GM12878 (cell line): ENCODE results near the gene MAD1L1. TPM values are rescaled to one million over a fixed set of nuclear protein-coding genes. Genes with fewer than 3 reads are reported as not detected.

Experiments used
- ATAC-seq: fragments of 200-7000 bp; cut with Tn5 transposase; 3 replicates; pipeline ENCODE4 v1.9.1; 2020; ENCODE audit warnings: mild to moderate bottlenecking, moderate library complexity
- BruUV-seq: library from RNA; stranded (reverse); fragments of 400-500 nt; replicated peaks from 2 replicates; lab custom pipeline; 2021; lab: Mats Ljungman, UMichigan
- CTCF ChIA-PET: fragments of 300-600 bp; sonication (Branson Sonifier 250); formaldehyde crosslinking; extraction: SDS; loops from one replicate; lab custom pipeline; 2021; ENCODE audit warnings: inconsistent platforms; lab: Yijun Ruan, JAX
- POLR2A ChIA-PET: fragments of 350-600 bp; formaldehyde crosslinking; extraction: SDS; loops from one replicate; lab custom pipeline; 2021; ENCODE audit warnings: inconsistent platforms; lab: Charles Lee
- RAD21 ChIA-PET: fragments of 300-600 bp; sonication (Branson Sonifier 250); formaldehyde crosslinking; loops from one replicate; lab custom pipeline; 2023; ENCODE audit warnings: antibody characterized with exemption; ENCODE audit not compliant: unreplicated experiment; lab: Charles Lee
- SMC1A ChIA-PET: fragments of 300-600 bp; sonication (Branson Sonifier 250); formaldehyde crosslinking; loops from one replicate; lab custom pipeline; 2023; ENCODE audit not compliant: unreplicated experiment, uncharacterized antibody; lab: Charles Lee
- DNase-seq: peaks from one replicate; pipeline ENCODE4 v3.0.0-alpha.2; 2011; ENCODE audit warnings: low read depth, low spot score
- FAIRE-seq: peaks from 3 replicates; lab custom pipeline; 2011; peaks lifted over from hg19 to GRCh38; lab: Jason Lieb, UNC
- H2AFZ ChIP-seq: 2 replicates; pipeline ENCODE4 v1.6.0; 2011; ENCODE audit warnings: low read depth, low read length, control low read depth; ENCODE audit not compliant: control insufficient read depth
- H3K27ac ChIP-seq: 2 replicates; pipeline ENCODE4 v1.5.1; 2011; ENCODE audit warnings: control low read depth; ENCODE audit not compliant: control insufficient read depth, insufficient read depth
- H3K27me3 ChIP-seq, 2 experiments: replicated peaks in 1 of 2; 2 replicates each; pipeline versions ENCODE4 v1.6.0 to v1.6.1; 2011; ENCODE audit warnings: low read length in 1 of 2; ENCODE audit not compliant: control insufficient read depth in 2 of 2, insufficient read depth in 2 of 2
- H3K36me3 ChIP-seq, 2 experiments: 2 replicates each; pipeline ENCODE4 v1.5.1; 2011; ENCODE audit warnings: low read length in 1 of 2; ENCODE audit not compliant: control insufficient read depth in 2 of 2, insufficient read depth in 2 of 2
- H3K4me1 ChIP-seq: 2 replicates; pipeline ENCODE4 v1.6.1; 2011; ENCODE audit warnings: mild to moderate bottlenecking, low read length, moderate library complexity, mixed read lengths; ENCODE audit not compliant: control insufficient read depth, insufficient read depth
- H3K4me2 ChIP-seq: 2 replicates; pipeline ENCODE4 v1.6.0; 2011; ENCODE audit warnings: control low read depth; ENCODE audit not compliant: control insufficient read depth, insufficient read depth
- H3K4me3 ChIP-seq: fragments of 200-600 bp; sonication (generic); 2 replicates; pipeline ENCODE4 v1.5.1; 2016
- H3K79me2 ChIP-seq: 2 replicates; pipeline ENCODE4 v1.6.0; 2011; ENCODE audit warnings: low read length; ENCODE audit not compliant: control insufficient read depth, insufficient read depth
- H3K9ac ChIP-seq: 2 replicates; pipeline ENCODE4 v1.8.0; 2011; ENCODE audit warnings: low read length, control low read depth, mixed read lengths; ENCODE audit not compliant: control insufficient read depth, insufficient read depth
- H3K9me3 ChIP-seq: replicated peaks from 3 replicates; pipeline ENCODE4 v1.5.1; 2011; ENCODE audit warnings: mild to moderate bottlenecking, low read length; ENCODE audit not compliant: control insufficient read depth, insufficient read depth
- H4K20me1 ChIP-seq: 2 replicates; pipeline ENCODE4 v1.6.0; 2011; ENCODE audit not compliant: control insufficient read depth, insufficient read depth
- CHD2 ChIP-seq: IDR thresholded peaks from 2 replicates; pipeline ENCODE4 v1.6.1; 2011; ENCODE audit warnings: low read depth, low read length, improper control_type of control experiment, borderline replicate concordance
- EED ChIP-seq: sonication (generic); IDR thresholded peaks from 2 replicates; pipeline ENCODE4 v1.6.1; 2016; ENCODE audit warnings: antibody characterized with exemption, low read depth
- EGR1 ChIP-seq, 2 experiments: IDR thresholded peaks; 1 replicate in 1 of 2; 2 replicates in 1 of 2; pipeline ENCODE4 v1.6.1; 2011 to 2012; ENCODE audit warnings: low read depth in 2 of 2, low read length in 2 of 2, borderline replicate concordance in 1 of 2, mild to moderate bottlenecking in 1 of 2, moderate library complexity in 1 of 2
- ESRRA ChIP-seq: IDR thresholded peaks from 2 replicates; pipeline ENCODE4 v1.6.1; 2012; ENCODE audit warnings: mild to moderate bottlenecking, low read length, improper control_type of control experiment
- FOXM1 ChIP-seq: IDR thresholded peaks from 2 replicates; pipeline ENCODE4 v1.6.1; 2012; ENCODE audit warnings: low read depth, mild to moderate bottlenecking, inconsistent platforms, low read length, moderate library complexity
- JUND ChIP-seq: IDR thresholded peaks from 2 replicates; pipeline ENCODE4 v1.6.1; 2012; ENCODE audit warnings: low read depth, mild to moderate bottlenecking, low read length, improper control_type of control experiment, moderate library complexity
- MEF2A ChIP-seq: IDR thresholded peaks from 2 replicates; pipeline ENCODE4 v1.6.1; 2011; ENCODE audit warnings: low read depth, mild to moderate bottlenecking, low read length, moderate library complexity; ENCODE audit not compliant: insufficient read depth
- MTA3 ChIP-seq: IDR thresholded peaks from 2 replicates; pipeline ENCODE4 v1.6.1; 2012; ENCODE audit warnings: low read length, inconsistent platforms, borderline replicate concordance
- MXI1 ChIP-seq: fragments of 150-350 bp; IDR thresholded peaks from 2 replicates; pipeline ENCODE4 v1.6.1; 2011; ENCODE audit warnings: low read depth, mild to moderate bottlenecking, inconsistent platforms, low read length, improper control_type of control experiment
- PML ChIP-seq: IDR thresholded peaks from 2 replicates; pipeline ENCODE4 v1.6.1; 2012; ENCODE audit warnings: low read length, inconsistent platforms
- SIN3A ChIP-seq: IDR thresholded peaks from 2 replicates; pipeline ENCODE4 v1.6.1; 2012; ENCODE audit warnings: low read depth, low read length, improper control_type of control experiment
- SP1 ChIP-seq: IDR thresholded peaks from one replicate; pipeline ENCODE4 v1.6.1; 2011; ENCODE audit warnings: low read depth, low read length
- SUPT20H ChIP-seq: IDR thresholded peaks from 2 replicates; pipeline ENCODE4 v1.6.1; 2011; ENCODE audit warnings: low read depth, mild to moderate bottlenecking, low read length, moderate library complexity, borderline replicate concordance; ENCODE audit not compliant: control insufficient read depth
- TBL1XR1 ChIP-seq: IDR thresholded peaks from 2 replicates; pipeline ENCODE4 v1.6.1; 2012; ENCODE audit warnings: low read depth, low read length, improper control_type of control experiment
- TCF3 ChIP-seq: IDR thresholded peaks from 2 replicates; pipeline ENCODE4 v1.6.1; 2012; ENCODE audit warnings: low read depth, mild to moderate bottlenecking, low read length, borderline replicate concordance; ENCODE audit not compliant: insufficient read depth
- ZNF274 ChIP-seq: IDR thresholded peaks from one replicate; pipeline ENCODE4 v1.8.0; 2011; ENCODE audit not compliant: insufficient read length, insufficient read depth
- ZSCAN29 ChIP-seq: fragments of 450-650 bp; IDR thresholded peaks from 2 replicates; pipeline ENCODE4 v1.6.1; 2017; ENCODE audit warnings: mild to moderate bottlenecking, moderate library complexity
- WGBS: methylation state at CpG from one replicate; pipeline ENCODE4 v1.1.6; 2016; ENCODE audit warnings: low lambda C conversion rate; ENCODE audit not compliant: insufficient replicate concordance, insufficient coverage; ENCODE audit errors: missing lambda C conversion rate; 5-methylcytosine and 5-hydroxymethylcytosine counted together
- in situ Hi-C: fragments of 300-500 bp; cut with MboI; formaldehyde crosslinking; loops from 9 replicates; pipeline ENCODE4 v1.14.3; 2018; ENCODE audit warnings: mixed read lengths
- intact Hi-C: fragments of 100-400 bp; cut with micrococcal nuclease; formaldehyde crosslinking; loops from one replicate; pipeline ENCODE4 v1.14.2; 2022; ENCODE audit not compliant: unreplicated experiment
- polyA plus RNA-seq, 11 experiments: library from polyadenylated mRNA; depleted of rRNA in 4 of 11; unstranded in 6 of 11; stranded (reverse) in 5 of 11; fragments of >200 nt; fragmentation: Nextera tagmentation in 4 of 11; fragmentation: Illumina TruSeq in 1 of 11; extraction: Ambion mirVana in 4 of 11; extraction: Trizol in 1 of 11; gene quantifications; 1 replicate in 1 of 11; 2 replicates in 10 of 11; pipeline versions ENCODE4 v1.2.1 to v1.2.3, GENCODE V29; 2011 to 2016; ENCODE audit warnings: inconsistent platforms in 2 of 11, missing spikeins in 2 of 11, low read depth in 1 of 11
- total RNA-seq, 4 experiments: library from RNA; depleted of rRNA in 3 of 4; stranded (reverse); fragments of >200 nt in 3 of 4; fragmentation: Illumina TruSeq in 1 of 4; extraction: Trizol in 1 of 4; gene quantifications; 2 replicates each; pipeline versions ENCODE4 v1.2.1 to v1.2.3, GENCODE V29; 2013 to 2021
- TF ChIP-seq, protein P1 (sequence below): fragments of 450-650 bp; IDR thresholded peaks from 2 replicates; pipeline ENCODE4 v1.6.1; 2017; ENCODE audit warnings: antibody characterized with exemption, mild to moderate bottlenecking, moderate library complexity
- TF ChIP-seq, protein P2 (sequence below): fragments of 450-650 bp; IDR thresholded peaks from 2 replicates; pipeline ENCODE4 v1.6.1; 2016; ENCODE audit warnings: mild to moderate bottlenecking

Gene MAD1L1
- total and polyA plus RNA-seq, 10 of the 15 experiments (the other 5 are each of a cell fraction or from before 2014, with no cell fraction given): 2.2 to 76.8 (median 38.3) TPM

DNA sequence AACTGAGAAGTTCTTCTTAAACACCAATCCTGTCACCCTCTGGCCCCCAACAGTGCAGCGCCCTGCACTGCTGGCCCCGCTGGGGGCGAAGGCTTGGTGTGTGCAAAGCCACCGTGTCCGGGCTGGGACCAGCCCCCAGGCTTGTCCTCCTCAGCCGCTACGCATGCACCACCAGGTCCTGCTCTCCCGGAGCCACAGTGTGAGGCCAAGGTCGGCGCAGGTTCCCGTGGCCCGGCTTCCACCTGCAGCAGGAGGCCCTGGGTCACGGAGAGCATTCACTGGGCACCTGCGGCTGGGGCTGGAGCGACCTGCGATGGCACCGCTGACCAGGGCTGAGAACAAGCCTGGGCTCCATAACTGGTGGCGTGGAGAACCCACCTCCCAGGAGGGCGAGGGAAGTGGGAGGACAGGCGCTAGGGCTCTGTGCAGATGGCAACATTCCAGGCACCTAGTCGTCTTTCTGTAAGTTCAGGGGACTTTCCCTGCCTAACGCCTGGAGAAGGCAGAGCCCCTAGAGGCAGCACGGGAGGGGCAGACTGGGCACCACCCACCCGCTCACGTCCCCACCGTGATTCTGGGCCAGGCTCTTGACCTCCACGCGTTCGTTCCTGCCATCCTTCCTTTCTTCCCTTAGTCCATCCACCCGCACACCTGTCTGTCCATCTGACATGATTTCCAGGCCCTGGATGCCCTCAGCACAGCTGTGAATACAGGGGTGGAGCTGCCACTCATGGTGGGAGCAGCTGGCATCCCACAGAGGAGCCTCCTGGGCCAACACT is 291.1 kb downstream of the MAD1L1 start:
- no peaks in the 10 kb centered on the region for H3K27me3 ChIP-seq
- no peaks in the 10 kb centered on the region; the same call in 2 of the 3 replicates for H3K9me3 ChIP-seq
- ATAC-seq: no peak
- H4K20me1 ChIP-seq: no peaks in the 10 kb centered on the region
- POLR2A ChIA-PET: no interaction called here
- DNase-seq: no peak
- H3K27ac ChIP-seq: no peak overlapping the region
- H3K4me3 ChIP-seq: no peak overlapping the region
- BruUV-seq: no TSS peak
- WGBS: 91% methylated on average over 29 of the region's 30 CpGs
- H3K9ac ChIP-seq: no peak overlapping the region
- H3K79me2 ChIP-seq: peaks cover 18% of the 10 kb centered on the region
- in situ Hi-C loops: no loop called here
- RAD21 ChIA-PET: no interaction called here
- H3K36me3 ChIP-seq: peaks cover 0 to 3% of the 10 kb centered on the region in 2 experiments; a peak in 2 of 4 replicates
- CTCF ChIA-PET: no interaction called here
- intact Hi-C loops: loop anchor here (2.0 kb wide), 1 partner anchor 15 kb away; no protein-coding TSS in a partner anchor
- peaks cover 24% of the 10 kb centered on the region for H3K4me1 ChIP-seq
- H3K4me2 ChIP-seq: no peak overlapping the region; the same call in 1 of the 2 replicates
- H2AFZ ChIP-seq: no peak overlapping the region
- FAIRE-seq: no peak
- SMC1A ChIA-PET: no interaction called here
- TF ChIP-seq ESRRA (no peak), ZNF274 (no peak), SIN3A (no peak), PML (no peak), CHD2 (no peak), SP1 (no peak), TCF3 (no peak), MXI1 (no peak), TBL1XR1 (no peak), SUPT20H (no peak), EGR1 (IDR thresholded peaks at IDR 0.05; ENCODE audit: borderline replicate concordance in 1 of 2, low read depth in 2 of 2, low read length in 2 of 2) (no peak), MTA3 (no peak), JUND (no peak), MEF2A (no peak), EED (no peak), ZSCAN29 (no peak), FOXM1 (no peak)
- TF ChIP-seq, protein P1, sequence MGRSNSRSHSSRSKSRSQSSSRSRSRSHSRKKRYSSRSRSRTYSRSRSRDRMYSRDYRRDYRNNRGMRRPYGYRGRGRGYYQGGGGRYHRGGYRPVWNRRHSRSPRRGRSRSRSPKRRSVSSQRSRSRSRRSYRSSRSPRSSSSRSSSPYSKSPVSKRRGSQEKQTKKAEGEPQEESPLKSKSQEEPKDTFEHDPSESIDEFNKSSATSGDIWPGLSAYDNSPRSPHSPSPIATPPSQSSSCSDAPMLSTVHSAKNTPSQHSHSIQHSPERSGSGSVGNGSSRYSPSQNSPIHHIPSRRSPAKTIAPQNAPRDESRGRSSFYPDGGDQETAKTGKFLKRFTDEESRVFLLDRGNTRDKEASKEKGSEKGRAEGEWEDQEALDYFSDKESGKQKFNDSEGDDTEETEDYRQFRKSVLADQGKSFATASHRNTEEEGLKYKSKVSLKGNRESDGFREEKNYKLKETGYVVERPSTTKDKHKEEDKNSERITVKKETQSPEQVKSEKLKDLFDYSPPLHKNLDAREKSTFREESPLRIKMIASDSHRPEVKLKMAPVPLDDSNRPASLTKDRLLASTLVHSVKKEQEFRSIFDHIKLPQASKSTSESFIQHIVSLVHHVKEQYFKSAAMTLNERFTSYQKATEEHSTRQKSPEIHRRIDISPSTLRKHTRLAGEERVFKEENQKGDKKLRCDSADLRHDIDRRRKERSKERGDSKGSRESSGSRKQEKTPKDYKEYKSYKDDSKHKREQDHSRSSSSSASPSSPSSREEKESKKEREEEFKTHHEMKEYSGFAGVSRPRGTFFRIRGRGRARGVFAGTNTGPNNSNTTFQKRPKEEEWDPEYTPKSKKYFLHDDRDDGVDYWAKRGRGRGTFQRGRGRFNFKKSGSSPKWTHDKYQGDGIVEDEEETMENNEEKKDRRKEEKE: no peak
- TF ChIP-seq, protein P2, sequence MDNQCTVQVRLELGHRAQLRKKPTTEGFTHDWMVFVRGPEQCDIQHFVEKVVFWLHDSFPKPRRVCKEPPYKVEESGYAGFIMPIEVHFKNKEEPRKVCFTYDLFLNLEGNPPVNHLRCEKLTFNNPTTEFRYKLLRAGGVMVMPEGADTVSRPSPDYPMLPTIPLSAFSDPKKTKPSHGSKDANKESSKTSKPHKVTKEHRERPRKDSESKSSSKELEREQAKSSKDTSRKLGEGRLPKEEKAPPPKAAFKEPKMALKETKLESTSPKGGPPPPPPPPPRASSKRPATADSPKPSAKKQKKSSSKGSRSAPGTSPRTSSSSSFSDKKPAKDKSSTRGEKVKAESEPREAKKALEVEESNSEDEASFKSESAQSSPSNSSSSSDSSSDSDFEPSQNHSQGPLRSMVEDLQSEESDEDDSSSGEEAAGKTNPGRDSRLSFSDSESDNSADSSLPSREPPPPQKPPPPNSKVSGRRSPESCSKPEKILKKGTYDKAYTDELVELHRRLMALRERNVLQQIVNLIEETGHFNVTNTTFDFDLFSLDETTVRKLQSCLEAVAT: no peak
